CD4-positive, alpha-beta T cell treated with Interferon alpha-2 for 1 hour (primary cell): ENCODE results near the gene KCNQ5.

Experiments used
- DNase-seq, 2 donors: peaks; one replicate each; pipeline ENCODE4 v3.0.0-alpha.2; 2020 to 2022

KCNQ5 gene

DNA sequence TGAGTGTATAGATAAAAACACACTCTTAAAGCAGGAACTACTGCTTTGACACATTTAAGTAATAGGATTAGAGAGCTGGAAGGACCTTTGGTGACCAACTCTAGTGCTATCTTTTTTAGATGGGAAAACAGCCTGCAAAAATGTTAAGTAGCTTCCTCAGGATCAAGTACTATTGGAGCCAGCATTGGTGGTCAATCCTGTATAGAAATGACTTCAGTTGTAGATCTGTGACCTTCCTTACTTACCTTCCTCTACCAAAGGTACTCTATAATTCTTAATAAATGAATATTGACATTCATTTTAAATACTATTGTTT, 18.7 kb downstream of the KCNQ5 start:
- no peak for DNase-seq

GRCh38 chr6:72642435-72642834, 20.6 kb downstream of the KCNQ5 start:
- DNase-seq, result no peak

- DNase-seq, result no peak
Measured at GRCh38 chr6:72643214-72643613, 21.4 kb downstream of the KCNQ5 start.

- no peak for DNase-seq
Measured at GRCh38 chr6:72646604-72647485, 25.0 kb downstream of the KCNQ5 start.

GRCh38 chr6:72647489-72647888, 25.6 kb downstream of the KCNQ5 start:
- DNase-seq, result no peak

- DNase-seq, result no peak
Measured at GRCh38 chr6:72649032-72649984, 27.4 kb downstream of the KCNQ5 start.

GRCh38 chr6:72650081-72650745, 28.3 kb downstream of the KCNQ5 start:
- DNase-seq, result no peak

DNA sequence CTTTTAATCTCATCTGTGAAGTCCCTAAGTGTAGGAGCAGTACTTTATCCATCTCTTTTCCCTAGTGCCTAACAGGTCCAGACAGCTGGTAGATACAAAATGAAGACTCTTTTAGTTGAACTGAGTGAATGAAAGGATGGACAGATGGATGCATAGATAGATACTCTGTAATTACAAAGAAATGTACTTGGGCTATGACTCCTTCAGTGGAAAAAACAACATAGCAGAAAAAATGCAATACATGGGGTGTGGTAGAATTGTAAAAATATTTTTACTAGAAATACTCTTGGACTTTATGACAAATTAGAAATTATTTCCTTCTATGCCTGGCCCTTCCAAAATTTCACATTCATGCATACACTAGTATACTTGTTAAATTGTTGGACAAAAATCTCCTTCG, 29.3 kb downstream of the KCNQ5 start:
- DNase-seq, result no peak

DNA sequence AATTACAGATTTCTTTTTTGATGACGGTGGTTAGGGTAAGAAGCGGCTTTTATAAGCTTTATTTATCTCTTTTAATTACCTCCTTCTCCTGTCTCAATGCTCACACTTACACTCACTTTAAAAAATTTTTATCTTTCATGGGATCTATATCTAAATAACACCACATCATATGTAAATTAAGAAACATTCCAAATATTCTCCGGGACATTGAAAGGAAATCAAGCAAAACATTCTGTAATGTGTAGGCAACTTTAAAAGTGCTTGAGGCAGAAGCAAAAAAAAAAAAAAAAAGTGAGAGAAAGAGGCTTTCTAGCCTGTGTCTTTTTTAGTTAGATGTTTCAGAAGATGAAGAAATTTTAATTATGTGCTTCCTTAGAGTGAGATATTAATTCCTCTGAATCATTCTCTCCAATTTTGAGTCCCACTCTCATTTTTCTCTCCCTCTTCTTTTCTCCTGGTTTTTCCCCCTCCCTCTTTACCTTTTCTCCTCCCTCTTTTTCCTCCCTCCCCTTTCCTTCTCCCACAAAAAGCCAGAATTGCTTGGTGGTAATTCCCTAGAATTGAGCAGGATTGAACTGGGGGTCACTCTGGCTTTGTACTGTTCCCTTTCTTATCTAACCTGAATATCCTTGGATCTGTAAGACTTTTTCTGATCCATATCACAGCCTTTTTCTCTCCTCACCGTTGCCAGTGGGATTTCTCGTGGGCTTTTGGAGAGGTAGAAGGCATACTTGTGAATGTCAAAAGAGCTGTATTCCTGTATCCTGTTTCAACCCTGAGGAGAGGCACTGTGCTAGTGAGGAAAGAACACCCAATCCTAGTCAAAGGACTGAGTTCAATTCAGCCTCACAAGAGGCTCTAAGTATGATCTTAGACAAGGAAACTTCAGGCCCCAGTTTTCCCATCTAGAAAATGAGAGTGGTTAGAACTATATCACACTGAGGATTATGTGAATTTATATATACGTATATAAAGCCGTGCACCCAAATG, 30.4 kb downstream of the KCNQ5 start:
- DNase-seq, result no peak

GRCh38 chr6:72653026-72653425, 31.2 kb downstream of the KCNQ5 start:
- DNase-seq, result no peak

- no peak for DNase-seq
Measured at GRCh38 chr6:72654071-72654621, 32.3 kb downstream of the KCNQ5 start.

DNA sequence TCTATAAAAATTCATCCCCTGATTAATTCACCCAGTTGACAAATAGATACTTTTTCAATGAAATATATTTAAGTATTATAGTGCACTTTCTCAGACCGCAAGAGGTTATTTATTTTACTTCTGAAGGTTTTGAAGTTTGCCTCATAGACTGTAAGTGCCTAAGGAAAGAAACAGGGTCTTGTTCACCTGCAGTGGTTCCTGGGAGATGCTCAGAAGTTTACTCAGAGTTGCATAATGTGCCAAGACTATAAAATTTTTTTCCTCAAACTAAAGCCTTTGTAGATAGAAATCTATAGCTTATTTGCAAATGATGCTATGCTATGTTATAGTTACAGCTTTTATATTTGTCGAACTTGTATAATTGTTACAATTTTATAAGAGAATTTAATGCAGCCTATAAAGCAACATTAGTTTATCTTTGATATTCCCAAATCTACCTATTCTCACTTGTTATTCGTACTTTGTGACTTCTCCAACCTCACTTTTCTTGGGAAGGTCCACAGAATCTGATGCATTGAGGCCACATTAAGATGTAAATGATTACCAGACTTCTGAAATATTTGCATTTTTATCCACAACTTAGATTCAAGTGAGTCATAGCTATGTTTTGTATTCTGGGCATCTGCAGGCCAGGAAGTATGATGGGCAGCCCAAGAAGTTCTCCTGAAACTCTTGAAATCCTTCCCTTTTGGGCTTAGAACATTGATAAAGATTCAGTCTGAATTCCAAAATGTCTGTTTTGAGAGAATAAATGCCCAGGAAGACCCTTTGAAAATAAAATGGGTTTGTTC, 35.7 kb downstream of the KCNQ5 start:
- DNase-seq, result no peak

- DNase-seq, result no peak
Measured at GRCh38 chr6:72659754-72660153, 37.9 kb downstream of the KCNQ5 start.

GRCh38 chr6:72661411-72661810, 39.5 kb downstream of the KCNQ5 start:
- no peak for DNase-seq

GRCh38 chr6:72665599-72665998, 43.7 kb downstream of the KCNQ5 start:
- no peak for DNase-seq

DNA sequence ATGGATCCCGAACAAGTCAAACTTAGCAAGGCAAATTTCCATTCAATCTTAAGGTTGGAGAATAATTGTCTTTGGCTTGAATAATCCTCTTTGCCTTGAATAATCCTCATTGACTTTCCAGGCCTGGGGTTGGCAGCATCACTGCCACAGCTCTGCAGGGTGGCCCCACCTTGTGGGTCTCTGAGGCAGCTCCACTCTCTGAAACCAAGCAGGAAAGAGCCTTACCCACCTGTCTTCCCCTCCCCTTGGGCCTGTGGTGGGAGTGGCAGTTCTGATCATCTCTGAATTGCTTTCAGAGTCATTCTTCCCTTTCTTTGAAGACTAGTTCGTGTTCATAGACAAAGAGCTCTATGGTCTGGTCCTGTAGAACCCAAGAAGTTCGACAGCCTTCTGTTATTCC, 47.5 kb downstream of the KCNQ5 start:
- DNase-seq, result no peak

DNA sequence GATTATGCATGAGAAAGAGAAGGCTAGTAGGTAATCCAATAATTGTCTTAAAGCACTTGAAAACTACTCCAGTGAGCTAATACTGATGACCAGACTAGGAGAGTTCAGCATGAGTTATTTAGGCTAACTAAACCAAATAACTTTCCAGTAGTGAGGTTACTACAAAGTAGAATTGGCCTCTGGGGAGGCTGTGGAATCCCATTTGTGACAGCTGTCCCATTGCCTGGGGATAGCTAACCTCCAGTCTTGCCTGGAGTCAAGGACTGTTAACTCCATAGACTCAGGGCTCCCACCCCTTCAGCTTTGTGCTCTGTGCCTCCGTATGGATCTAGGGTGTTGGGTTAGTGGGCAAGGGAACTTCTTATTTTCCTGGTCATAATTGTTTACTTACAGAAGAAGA, 51.0 kb downstream of the KCNQ5 start:
- DNase-seq, result no peak

GRCh38 chr6:72674842-72675241, 53.0 kb downstream of the KCNQ5 start:
- no peak for DNase-seq

DNA sequence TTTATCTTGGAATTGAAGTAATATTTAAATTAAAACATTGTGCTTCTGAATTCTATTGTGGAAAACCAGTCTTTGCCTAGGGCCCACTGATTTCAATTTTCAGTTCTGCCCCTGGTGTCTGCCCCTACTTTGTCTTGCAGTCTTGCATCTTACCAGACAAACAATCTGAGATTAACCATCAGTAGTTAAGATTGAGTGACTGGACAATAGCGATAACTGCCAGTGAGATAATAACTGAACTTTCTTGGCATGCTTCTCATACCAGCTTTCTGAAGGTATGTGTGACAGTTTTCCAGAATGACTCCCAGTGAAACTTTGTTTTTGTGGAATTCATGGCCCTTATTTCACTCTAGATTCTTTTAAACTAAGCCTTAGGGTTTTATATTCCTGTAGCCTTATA, 53.5 kb downstream of the KCNQ5 start:
- DNase-seq, result no peak

DNA sequence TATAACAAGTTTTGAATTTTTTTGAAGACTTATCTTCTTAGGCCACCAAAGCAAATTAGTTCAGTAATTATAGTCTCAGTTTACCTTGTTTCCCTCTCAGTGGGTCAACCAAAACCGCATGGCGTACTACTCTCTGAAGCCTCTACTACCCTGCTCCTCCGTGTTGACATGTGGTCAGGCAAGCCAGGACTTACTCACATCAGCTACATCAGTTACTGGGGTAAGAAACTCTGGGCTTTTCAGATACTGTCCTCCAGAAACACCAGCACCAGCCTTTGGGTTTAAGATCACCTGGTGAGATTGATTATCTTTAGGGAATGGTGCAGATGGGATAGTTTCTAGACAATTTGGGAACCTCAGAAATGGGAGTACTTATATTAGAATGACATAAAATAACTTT, 55.1 kb downstream of the KCNQ5 start:
- no peak for DNase-seq

DNA sequence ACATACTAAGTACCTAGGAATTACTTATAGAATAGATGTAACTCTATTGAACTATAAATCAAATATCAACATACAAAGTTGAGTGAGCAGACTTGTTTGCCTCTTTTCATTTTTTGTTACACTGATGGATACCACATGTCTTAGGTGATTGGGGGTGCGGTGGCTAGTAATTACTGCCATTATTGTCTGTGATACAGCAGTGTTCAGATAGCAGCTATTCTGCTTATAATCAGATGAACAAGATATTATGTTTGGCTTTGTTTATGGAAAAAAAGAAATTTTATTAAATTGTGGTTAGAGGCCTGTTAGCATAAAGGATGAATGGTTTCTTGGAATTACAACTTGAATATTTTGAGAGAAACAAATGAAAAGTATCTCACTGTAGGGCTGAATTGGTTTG, 55.9 kb downstream of the KCNQ5 start:
- no peak for DNase-seq
